Body of pancreas (tissue), 4 donors: ENCODE data around the gene RAD51B. TPM values are rescaled to one million over a fixed set of nuclear protein-coding genes. Genes with fewer than 3 reads are reported as not detected.

Source experiments
- ATAC-seq: fragments of 150-250 bp; one replicate; pipeline ENCODE4 v1.9.1; 2016
- DNase-seq, 4 donors: peaks; one replicate each; pipeline ENCODE4 v3.0.0-alpha.2; 2019
- H3K27ac ChIP-seq, 4 donors: fragments of 200-600 bp; sonication (generic); 1 replicate in 3 of 4; 2 replicates in 1 of 4; pipeline versions ENCODE4 v1.5.1 to v1.6.1; 2016 to 2019; ENCODE audit warnings: mild to moderate bottlenecking in 1 of 4, mixed read lengths in 1 of 4, moderate library complexity in 1 of 4
- H3K27me3 ChIP-seq, 2 donors: fragments of 200-600 bp; sonication (generic); one replicate each; pipeline ENCODE4 v1.6.0; 2016; ENCODE audit warnings: mild to moderate bottlenecking in 1 of 2
- H3K36me3 ChIP-seq, 2 donors: fragments of 200-600 bp; sonication (generic); replicated peaks in 1 of 2; 2 replicates each; pipeline ENCODE4 v1.5.1; 2016; ENCODE audit warnings: low read depth in 2 of 2; ENCODE audit not compliant: insufficient read depth in 1 of 2
- H3K4me1 ChIP-seq: fragments of 200-600 bp; sonication (generic); one replicate; pipeline ENCODE4 v1.6.0; 2016
- H3K4me3 ChIP-seq, 2 donors: fragments of 200-600 bp; sonication (generic); 1 replicate in 1 of 2; 2 replicates in 1 of 2; pipeline ENCODE4 v1.5.1; 2016 to 2019
- H3K9me3 ChIP-seq, 3 donors: fragments of 200-600 bp; sonication (generic); 1 replicate in 2 of 3; 2 replicates in 1 of 3; pipeline ENCODE4 v1.5.1; 2016
- POLR2A ChIP-seq, 3 donors: fragments of 450-650 bp; IDR thresholded peaks; one replicate each; pipeline ENCODE4 v1.6.1; 2016; ENCODE audit warnings: antibody characterized with exemption in 3 of 3, mild to moderate bottlenecking in 2 of 3
- WGBS, 2 donors: methylation state at CpG; one replicate each; pipeline ENCODE4 v1.1.5; 2017; 5-methylcytosine and 5-hydroxymethylcytosine counted together
- intact Hi-C: fragments of 100-400 bp; cut with DNase I; formaldehyde crosslinking; loops from one replicate; pipeline ENCODE4 v1.15.1; 2023
- total RNA-seq, 2 donors: library from RNA; depleted of rRNA; stranded (reverse); fragments of >200 nt; gene quantifications; one replicate each; pipeline ENCODE4 v1.1.0, GENCODE V29; 2016
- TF ChIP-seq, protein P1 (sequence below), 7 experiments: fragments of 450-650 bp in 4 of 7; fragments of 200-600 bp in 3 of 7; sonication (generic) in 3 of 7; IDR thresholded peaks; one replicate each; pipeline ENCODE4 v1.5.1; 2016 to 2019; ENCODE audit warnings: antibody characterized with exemption in 7 of 7

RAD51B gene
- total RNA-seq, 2 donors from 2014 or later = 12.2 to 29.6 TPM

DNA sequence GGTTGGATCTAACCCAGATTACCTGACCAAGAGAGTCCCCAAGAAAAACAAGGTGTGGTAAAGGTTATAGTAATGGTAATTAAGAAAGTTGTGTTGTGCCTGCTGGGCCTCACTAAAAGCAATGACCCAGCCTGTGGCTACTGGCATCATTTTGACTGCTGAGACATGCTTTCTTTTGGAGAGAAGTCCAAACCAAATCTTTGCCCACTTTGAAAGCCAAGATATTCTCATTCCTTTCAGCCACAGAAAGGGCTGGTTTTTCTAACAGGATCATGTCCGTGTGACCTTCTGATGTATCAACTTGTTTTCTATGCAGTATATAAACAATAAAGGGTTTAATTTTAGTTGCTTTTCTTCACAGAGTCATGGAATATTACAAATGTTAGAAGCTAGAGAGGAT, 388.6 kb downstream of the RAD51B start:
- no peak for ATAC-seq
- intact Hi-C loops = no loop called here
- 79 to 88% methylated on average over 1 of the region's 1 CpG for WGBS, 2 donors
- no peak overlapping the region for H3K27ac ChIP-seq
- peaks cover 24% of the 10 kb centered on the region for H3K4me1 ChIP-seq
- no peaks in the 10 kb centered on the region for H3K36me3 ChIP-seq
- H3K27me3 ChIP-seq = no peaks in the 10 kb centered on the region
- H3K9me3 ChIP-seq = no peaks in the 10 kb centered on the region
- DNase-seq = no peak
- TF ChIP-seq, protein P1, sequence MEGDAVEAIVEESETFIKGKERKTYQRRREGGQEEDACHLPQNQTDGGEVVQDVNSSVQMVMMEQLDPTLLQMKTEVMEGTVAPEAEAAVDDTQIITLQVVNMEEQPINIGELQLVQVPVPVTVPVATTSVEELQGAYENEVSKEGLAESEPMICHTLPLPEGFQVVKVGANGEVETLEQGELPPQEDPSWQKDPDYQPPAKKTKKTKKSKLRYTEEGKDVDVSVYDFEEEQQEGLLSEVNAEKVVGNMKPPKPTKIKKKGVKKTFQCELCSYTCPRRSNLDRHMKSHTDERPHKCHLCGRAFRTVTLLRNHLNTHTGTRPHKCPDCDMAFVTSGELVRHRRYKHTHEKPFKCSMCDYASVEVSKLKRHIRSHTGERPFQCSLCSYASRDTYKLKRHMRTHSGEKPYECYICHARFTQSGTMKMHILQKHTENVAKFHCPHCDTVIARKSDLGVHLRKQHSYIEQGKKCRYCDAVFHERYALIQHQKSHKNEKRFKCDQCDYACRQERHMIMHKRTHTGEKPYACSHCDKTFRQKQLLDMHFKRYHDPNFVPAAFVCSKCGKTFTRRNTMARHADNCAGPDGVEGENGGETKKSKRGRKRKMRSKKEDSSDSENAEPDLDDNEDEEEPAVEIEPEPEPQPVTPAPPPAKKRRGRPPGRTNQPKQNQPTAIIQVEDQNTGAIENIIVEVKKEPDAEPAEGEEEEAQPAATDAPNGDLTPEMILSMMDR (IDR thresholded peaks at IDR 0.05) = no peak
- no peak for TF ChIP-seq POLR2A (IDR thresholded peaks at IDR 0.05)
- H3K4me3 ChIP-seq = no peak overlapping the region

DNA sequence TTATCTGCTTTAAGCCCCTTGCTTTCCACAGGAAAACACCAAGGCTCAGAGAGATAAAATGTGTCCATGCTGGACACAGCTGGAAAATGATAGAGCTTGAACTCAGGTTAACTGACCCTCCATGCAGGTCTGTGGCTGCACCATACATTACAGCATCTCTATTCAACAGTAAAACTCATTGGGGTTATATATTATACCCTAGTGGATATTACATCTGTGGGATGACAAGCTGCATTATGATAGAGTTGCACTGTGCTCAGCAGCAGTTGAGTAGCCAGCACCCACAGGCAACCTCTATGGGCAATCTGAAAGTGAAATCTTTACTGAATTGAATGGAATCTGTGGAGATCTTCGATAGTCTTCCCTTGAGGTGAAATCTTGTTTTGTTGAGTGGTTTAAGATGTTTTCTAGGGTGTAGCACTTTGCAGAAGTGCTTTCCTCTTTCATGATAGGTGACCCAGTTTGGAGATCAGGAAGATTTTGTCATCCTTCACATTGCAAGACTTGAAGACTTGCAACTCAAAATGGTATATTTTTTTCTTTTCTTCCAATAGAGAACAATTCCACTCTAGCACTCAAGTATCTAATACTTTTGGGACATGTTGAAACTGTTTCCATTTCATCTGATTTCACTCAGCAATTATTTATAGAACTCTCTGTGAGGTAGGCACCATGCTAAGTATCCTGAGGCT, 389.2 kb downstream of the RAD51B start:
- Histone ChIP-seq H3K27me3 (no peaks in the 10 kb centered on the region), H3K4me3 (no peak overlapping the region), H3K4me1 (peaks cover 24% of the 10 kb centered on the region), H3K36me3 (no peaks in the 10 kb centered on the region), H3K27ac (peak overlapping the region in 1 of 4 donors; percentile 4), H3K9me3 (no peaks in the 10 kb centered on the region)
- no peak for DNase-seq
- ATAC-seq = no peak
- TF ChIP-seq POLR2A (IDR thresholded peaks at IDR 0.05) = no peak
- TF ChIP-seq, protein P1 (IDR thresholded peaks at IDR 0.05) = no peak
- WGBS, 2 donors = 80 to 100% methylated on average over 1 of the region's 1 CpG
- intact Hi-C loops = no loop called here

DNA sequence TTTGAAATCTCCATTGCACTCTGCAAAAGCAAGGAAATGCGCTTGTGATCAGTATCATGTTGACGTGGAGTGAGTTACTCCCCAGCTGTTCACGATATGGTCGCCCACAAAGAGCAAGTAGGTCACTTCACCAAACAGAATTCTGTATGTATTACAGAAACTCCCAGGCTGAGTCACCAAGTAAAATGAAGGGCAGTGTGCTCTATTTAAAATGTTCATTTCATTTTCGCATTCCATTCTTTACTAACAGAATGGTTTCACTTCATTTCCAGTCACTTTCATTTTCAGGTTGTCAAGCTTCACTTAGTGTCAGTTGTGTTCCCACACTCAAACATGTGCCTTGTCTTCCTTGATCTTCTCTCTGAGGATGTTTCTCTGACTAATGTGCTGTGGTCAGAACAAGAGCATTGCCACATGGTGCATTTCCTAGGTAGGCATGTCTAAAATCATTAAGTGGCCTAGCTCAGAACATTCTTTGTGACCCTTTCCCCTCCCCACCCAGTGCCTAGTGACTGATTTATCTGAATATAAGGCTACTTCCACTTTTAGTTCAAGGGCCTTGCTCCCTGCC, 391.2 kb downstream of the RAD51B start:
- Histone ChIP-seq H3K27ac (peak overlapping the region; percentile 63 to 76 (median 70)), H3K4me1 (peaks cover 31% of the 10 kb centered on the region), H3K36me3 (no peaks in the 10 kb centered on the region), H3K9me3 (no peaks in the 10 kb centered on the region), H3K4me3 (no peak overlapping the region), H3K27me3 (no peaks in the 10 kb centered on the region)
- 27 to 32% methylated on average over 5 of the region's 5 CpGs for WGBS, 2 donors
- TF ChIP-seq POLR2A (IDR thresholded peaks at IDR 0.05) = no peak
- TF ChIP-seq, protein P1 (IDR thresholded peaks at IDR 0.05) = no peak
- peak in 3 of 4 donors; percentile 48 to 49 (median 49) for DNase-seq
- intact Hi-C loops = no loop called here
- ATAC-seq = peak; percentile 79

DNA sequence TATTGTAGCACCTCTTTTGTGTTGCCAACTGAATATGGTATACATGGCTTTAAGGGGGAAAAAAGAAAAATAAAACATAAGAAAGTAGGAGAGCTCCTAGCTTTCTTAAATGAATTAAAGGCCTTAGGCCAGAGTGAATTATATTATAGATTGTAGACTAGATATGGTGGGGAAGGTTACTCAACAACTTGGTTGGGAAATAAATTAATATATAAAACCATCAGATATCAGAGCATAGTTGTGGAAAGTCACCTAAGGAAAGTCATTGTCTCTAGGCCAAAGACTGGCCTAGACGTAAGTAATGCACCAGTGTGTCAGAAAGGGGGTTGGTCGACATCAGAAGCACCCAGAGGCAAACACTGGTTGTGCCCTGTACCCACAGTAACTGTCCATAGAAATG, 391.8 kb downstream of the RAD51B start:
- WGBS, 2 donors = 94 to 100% methylated on average over 2 of the region's 2 CpGs
- ATAC-seq = no peak
- no peak for TF ChIP-seq POLR2A (IDR thresholded peaks at IDR 0.05)
- TF ChIP-seq, protein P1 (IDR thresholded peaks at IDR 0.05) = no peak
- no peaks in the 10 kb centered on the region for H3K36me3 ChIP-seq
- H3K27ac ChIP-seq = peak overlapping the region; percentile 63 to 76 (median 70)
- no peak overlapping the region for H3K4me3 ChIP-seq
- peaks cover 36% of the 10 kb centered on the region for H3K4me1 ChIP-seq
- no peak for DNase-seq
- H3K27me3 ChIP-seq = no peaks in the 10 kb centered on the region
- no peaks in the 10 kb centered on the region for H3K9me3 ChIP-seq
- intact Hi-C loops = no loop called here
